ENCODE data around the gene CDC42SE1. TPM values are rescaled to one million over a fixed set of nuclear protein-coding genes. Genes with fewer than 3 reads are reported as not detected.
A peak's percentile ranks its signal among the peaks of the same experiment; 100 is the strongest.
"Not testable (repeated sequence)": the region's sequence is repeated elsewhere in the genome, so short reads cannot be mapped to it uniquely, and the experiment has no call there.

Gene CDC42SE1
- polyA plus RNA-seq (2013, experiment 1 of 2) = 43.5 TPM
- 46.4 TPM for polyA plus RNA-seq (2013, experiment 2 of 2)

GRCh38 chr1:151059109-151060006 lies at the start of gene CDC42SE1:
TSS of gene CDC42SE1 (minus strand) at chr1:151059622. CDS start at chr1:151055730, 3,892 bp downstream.
- Histone ChIP-seq H3K27me3 (ENCODE audit: insufficient read depth, low read length) (no peaks in the 10 kb centered on the region), H3K27ac (ENCODE audit: low read depth, low read length) (peak within 1 kb of the TSS; percentile 90), H3K9ac (ENCODE audit: low read depth, low read length) (peak within 1 kb of the TSS; percentile 85), H3K36me3 (ENCODE audit: insufficient read depth, low read length) (peaks cover 36% of the 10 kb centered on the region), H3K4me3 (ENCODE audit: low read length) (peak within 1 kb of the TSS; percentile 77), H3K4me1 (ENCODE audit: insufficient read depth, low read length) (peaks cover 22% of the 10 kb centered on the region), H3K9me3 (ENCODE audit: insufficient read depth, low read depth, low read length) (no peaks in the 10 kb centered on the region)
- WGBS = under 1% methylated on average over 58 of the region's 58 CpGs

GRCh38 chr1:151108331-151108730 lies 48.9 kb upstream of the CDC42SE1 start:
- H3K9me3 ChIP-seq (ENCODE audit: insufficient read depth, low read depth, low read length) = no peaks in the 10 kb centered on the region
- no peak overlapping the region for H3K9ac ChIP-seq (ENCODE audit: low read depth, low read length)
- H3K4me1 ChIP-seq (ENCODE audit: insufficient read depth, low read length) = no peaks in the 10 kb centered on the region
- H3K4me3 ChIP-seq (ENCODE audit: low read length) = no peak overlapping the region
- whole genome bisulfite sequencing = 84% methylated on average over 5 of the region's 5 CpGs
- H3K27ac ChIP-seq (ENCODE audit: low read depth, low read length) = no peak overlapping the region
- H3K36me3 ChIP-seq (ENCODE audit: insufficient read depth, low read length) = no peaks in the 10 kb centered on the region
- no peaks in the 10 kb centered on the region for H3K27me3 ChIP-seq (ENCODE audit: insufficient read depth, low read length)

GRCh38 chr1:151106894-151107293 lies 47.5 kb upstream of the CDC42SE1 start:
- 86% methylated on average over 2 of the region's 2 CpGs for WGBS

GRCh38 chr1:151104630-151105029 lies 45.2 kb upstream of the CDC42SE1 start:
- Histone ChIP-seq H3K36me3 (ENCODE audit: insufficient read depth, low read length) (no peaks in the 10 kb centered on the region), H3K27ac (ENCODE audit: low read depth, low read length) (no peak overlapping the region)

More at GRCh38 chr1:151106894-151107293, 47.5 kb upstream of the CDC42SE1 start:
- no peak overlapping the region for H3K27ac ChIP-seq (ENCODE audit: low read depth, low read length)
- no peaks in the 10 kb centered on the region for H3K4me1 ChIP-seq (ENCODE audit: insufficient read depth, low read length)
- H3K4me3 ChIP-seq (ENCODE audit: low read length) = no peak overlapping the region
- H3K9ac ChIP-seq (ENCODE audit: low read depth, low read length) = no peak overlapping the region
- no peaks in the 10 kb centered on the region for H3K36me3 ChIP-seq (ENCODE audit: insufficient read depth, low read length)
- H3K27me3 ChIP-seq (ENCODE audit: insufficient read depth, low read length) = no peaks in the 10 kb centered on the region
- H3K9me3 ChIP-seq (ENCODE audit: insufficient read depth, low read depth, low read length) = no peaks in the 10 kb centered on the region

GRCh38 chr1:151098126-151098525 lies 38.7 kb upstream of the CDC42SE1 start:
- WGBS = 79% methylated on average over 1 of the region's 1 CpG

More at GRCh38 chr1:151104630-151105029, 45.2 kb upstream of the CDC42SE1 start:
- H3K4me3 ChIP-seq (ENCODE audit: low read length) = no peak overlapping the region
- no peaks in the 10 kb centered on the region for H3K9me3 ChIP-seq (ENCODE audit: insufficient read depth, low read depth, low read length)
- H3K4me1 ChIP-seq (ENCODE audit: insufficient read depth, low read length) = no peaks in the 10 kb centered on the region
- H3K27me3 ChIP-seq (ENCODE audit: insufficient read depth, low read length) = no peaks in the 10 kb centered on the region
- no peak overlapping the region for H3K9ac ChIP-seq (ENCODE audit: low read depth, low read length)

GRCh38 chr1:151097426-151097825 lies 38.0 kb upstream of the CDC42SE1 start:
- H3K9me3 ChIP-seq (ENCODE audit: insufficient read depth, low read depth, low read length); H3K27me3 ChIP-seq (ENCODE audit: insufficient read depth, low read length); H3K36me3 ChIP-seq (ENCODE audit: insufficient read depth, low read length); H3K4me3 ChIP-seq (ENCODE audit: low read length); H3K9ac ChIP-seq (ENCODE audit: low read depth, low read length); H3K4me1 ChIP-seq (ENCODE audit: insufficient read depth, low read length); H3K27ac ChIP-seq (ENCODE audit: low read depth, low read length): not testable (repeated sequence)
- 89% methylated on average over 6 of the region's 6 CpGs for WGBS

More at GRCh38 chr1:151098126-151098525, 38.7 kb upstream of the CDC42SE1 start:
- no peaks in the 10 kb centered on the region for H3K9me3 ChIP-seq (ENCODE audit: insufficient read depth, low read depth, low read length)
- no peak overlapping the region for H3K27ac ChIP-seq (ENCODE audit: low read depth, low read length)
- H3K4me3 ChIP-seq (ENCODE audit: low read length) = no peak overlapping the region
- H3K36me3 ChIP-seq (ENCODE audit: insufficient read depth, low read length) = no peaks in the 10 kb centered on the region
- no peaks in the 10 kb centered on the region for H3K4me1 ChIP-seq (ENCODE audit: insufficient read depth, low read length)
- H3K27me3 ChIP-seq (ENCODE audit: insufficient read depth, low read length) = no peaks in the 10 kb centered on the region
- H3K9ac ChIP-seq (ENCODE audit: low read depth, low read length) = no peak overlapping the region

GRCh38 chr1:151085953-151086559 lies 26.6 kb upstream of the CDC42SE1 start:
- Histone ChIP-seq H3K36me3 (ENCODE audit: insufficient read depth, low read length) (no peaks in the 10 kb centered on the region), H3K27me3 (ENCODE audit: insufficient read depth, low read length) (no peaks in the 10 kb centered on the region), H3K4me3 (ENCODE audit: low read length) (no peak overlapping the region), H3K9ac (ENCODE audit: low read depth, low read length) (no peak overlapping the region), H3K27ac (ENCODE audit: low read depth, low read length) (no peak overlapping the region), H3K4me1 (ENCODE audit: insufficient read depth, low read length) (peaks cover 6% of the 10 kb centered on the region; the same call in 1 of the 2 replicates), H3K9me3 (ENCODE audit: insufficient read depth, low read depth, low read length) (no peaks in the 10 kb centered on the region)
- WGBS = 91% methylated on average over 4 of the region's 4 CpGs

GRCh38 chr1:151072224-151072623 lies 12.8 kb upstream of the CDC42SE1 start:
- H3K9ac ChIP-seq (ENCODE audit: low read depth, low read length) = no peak overlapping the region
- 85% methylated on average over 13 of the region's 13 CpGs for WGBS
- no peaks in the 10 kb centered on the region for H3K9me3 ChIP-seq (ENCODE audit: insufficient read depth, low read depth, low read length)
- H3K4me1 ChIP-seq (ENCODE audit: insufficient read depth, low read length) = no peaks in the 10 kb centered on the region
- no peaks in the 10 kb centered on the region for H3K27me3 ChIP-seq (ENCODE audit: insufficient read depth, low read length)
- no peak overlapping the region for H3K4me3 ChIP-seq (ENCODE audit: low read length)
- H3K36me3 ChIP-seq (ENCODE audit: insufficient read depth, low read length) = peaks cover 19% of the 10 kb centered on the region
- no peak overlapping the region for H3K27ac ChIP-seq (ENCODE audit: low read depth, low read length)

GRCh38 chr1:151070474-151071276 lies 11.3 kb upstream of the CDC42SE1 start, which contains the start of gene GABPB2:
TSS of gene GABPB2 (plus strand) at chr1:151070761. CDS start at chr1:151088190, 17,429 bp downstream.
- WGBS = under 1% methylated on average over 50 of the region's 50 CpGs
- peak within 1 kb of the TSS; percentile 88 for H3K27ac ChIP-seq (ENCODE audit: low read depth, low read length)
- H3K27me3 ChIP-seq (ENCODE audit: insufficient read depth, low read length) = no peaks in the 10 kb centered on the region
- peak within 1 kb of the TSS; percentile 62 for H3K4me3 ChIP-seq (ENCODE audit: low read length)
- H3K4me1 ChIP-seq (ENCODE audit: insufficient read depth, low read length) = no peaks in the 10 kb centered on the region
- peaks cover 24% of the 10 kb centered on the region for H3K36me3 ChIP-seq (ENCODE audit: insufficient read depth, low read length)
- H3K9ac ChIP-seq (ENCODE audit: low read depth, low read length) = peak within 1 kb of the TSS; percentile 87
- H3K9me3 ChIP-seq (ENCODE audit: insufficient read depth, low read depth, low read length) = no peaks in the 10 kb centered on the region

- Histone ChIP-seq H3K27ac (ENCODE audit: low read depth, low read length) (peak overlapping the region; percentile 29; the same call in 1 of the 2 replicates), H3K27me3 (ENCODE audit: insufficient read depth, low read length) (no peaks in the 10 kb centered on the region), H3K4me1 (ENCODE audit: insufficient read depth, low read length) (peaks cover 4% of the 10 kb centered on the region), H3K9me3 (ENCODE audit: insufficient read depth, low read depth, low read length) (no peaks in the 10 kb centered on the region), H3K36me3 (ENCODE audit: insufficient read depth, low read length) (peaks cover 32% of the 10 kb centered on the region), H3K9ac (ENCODE audit: low read depth, low read length) (no peak overlapping the region), H3K4me3 (ENCODE audit: low read length) (no peak overlapping the region)
- 95% methylated on average over 5 of the region's 5 CpGs for WGBS
Measured at GRCh38 chr1:151069103-151069486, 9.7 kb upstream of the CDC42SE1 start.
